Fibroblast of mammary gland (primary cell): Measurements from ENCODE around the gene AQR.
A peak's percentile ranks its signal among the peaks of the same experiment; 100 is the strongest.

Experiments
- DNase-seq: peaks from one replicate; pipeline ENCODE4 v3.0.0-alpha.2; 2010; ENCODE audit warnings: low read depth
- H3K4me3 ChIP-seq: 2 replicates; pipeline ENCODE4 v1.5.1; 2011; ENCODE audit warnings: low read depth, mild to moderate bottlenecking, low read length, moderate library complexity; ENCODE audit not compliant: control insufficient read depth
- TF ChIP-seq, protein P1 (sequence below): conservative IDR thresholded peaks from 2 replicates; pipeline ENCODE4 v1.5.1; 2011; ENCODE audit warnings: low read depth, low read length, inconsistent platforms; ENCODE audit not compliant: control insufficient read depth, insufficient read depth

The AQR gene

DNA sequence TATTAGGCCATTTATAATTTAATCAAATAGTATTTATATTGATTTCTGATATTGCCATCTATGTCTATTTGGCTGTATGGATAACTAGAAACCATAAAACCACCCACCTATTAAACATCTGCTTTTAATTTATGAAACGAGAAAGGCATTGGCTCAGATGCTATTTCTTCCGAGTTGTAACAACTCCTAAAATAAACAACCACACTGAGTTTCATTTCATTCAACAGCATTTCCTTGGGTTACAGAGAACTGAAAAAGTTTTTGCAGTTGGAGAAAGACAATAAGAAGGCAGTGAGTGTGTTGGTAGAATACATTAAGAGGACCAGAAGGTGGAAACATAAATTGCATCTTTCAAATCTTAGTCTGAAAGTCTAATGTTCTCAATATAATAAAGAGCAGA lies 79.1 kb downstream of the AQR start:
- H3K4me3 ChIP-seq = no peak overlapping the region
- TF ChIP-seq, protein P1, sequence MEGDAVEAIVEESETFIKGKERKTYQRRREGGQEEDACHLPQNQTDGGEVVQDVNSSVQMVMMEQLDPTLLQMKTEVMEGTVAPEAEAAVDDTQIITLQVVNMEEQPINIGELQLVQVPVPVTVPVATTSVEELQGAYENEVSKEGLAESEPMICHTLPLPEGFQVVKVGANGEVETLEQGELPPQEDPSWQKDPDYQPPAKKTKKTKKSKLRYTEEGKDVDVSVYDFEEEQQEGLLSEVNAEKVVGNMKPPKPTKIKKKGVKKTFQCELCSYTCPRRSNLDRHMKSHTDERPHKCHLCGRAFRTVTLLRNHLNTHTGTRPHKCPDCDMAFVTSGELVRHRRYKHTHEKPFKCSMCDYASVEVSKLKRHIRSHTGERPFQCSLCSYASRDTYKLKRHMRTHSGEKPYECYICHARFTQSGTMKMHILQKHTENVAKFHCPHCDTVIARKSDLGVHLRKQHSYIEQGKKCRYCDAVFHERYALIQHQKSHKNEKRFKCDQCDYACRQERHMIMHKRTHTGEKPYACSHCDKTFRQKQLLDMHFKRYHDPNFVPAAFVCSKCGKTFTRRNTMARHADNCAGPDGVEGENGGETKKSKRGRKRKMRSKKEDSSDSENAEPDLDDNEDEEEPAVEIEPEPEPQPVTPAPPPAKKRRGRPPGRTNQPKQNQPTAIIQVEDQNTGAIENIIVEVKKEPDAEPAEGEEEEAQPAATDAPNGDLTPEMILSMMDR = no peak
- DNase-seq = peak; percentile 42

DNA sequence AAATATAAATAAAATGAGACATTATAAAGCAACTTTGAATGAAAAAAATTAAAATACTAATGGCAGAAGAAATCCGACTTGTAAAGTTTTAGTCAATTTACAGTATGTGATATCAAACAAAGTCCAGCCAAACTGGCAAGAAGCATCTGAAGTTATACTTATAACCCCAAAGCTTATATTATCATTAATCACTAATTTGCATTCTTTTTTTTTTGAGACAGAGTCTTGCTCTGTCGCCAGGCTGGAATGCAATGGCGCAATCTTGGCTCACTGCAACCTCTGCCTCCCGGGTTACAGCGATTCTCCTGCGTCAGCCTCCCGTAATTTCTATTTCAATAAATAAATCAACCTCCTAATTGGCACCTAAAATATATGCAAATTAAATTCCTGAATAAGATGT lies 80.1 kb downstream of the AQR start:
- H3K4me3 ChIP-seq = no peak overlapping the region
- TF ChIP-seq, protein P1 = no peak
- DNase-seq = peak; percentile 42

DNA sequence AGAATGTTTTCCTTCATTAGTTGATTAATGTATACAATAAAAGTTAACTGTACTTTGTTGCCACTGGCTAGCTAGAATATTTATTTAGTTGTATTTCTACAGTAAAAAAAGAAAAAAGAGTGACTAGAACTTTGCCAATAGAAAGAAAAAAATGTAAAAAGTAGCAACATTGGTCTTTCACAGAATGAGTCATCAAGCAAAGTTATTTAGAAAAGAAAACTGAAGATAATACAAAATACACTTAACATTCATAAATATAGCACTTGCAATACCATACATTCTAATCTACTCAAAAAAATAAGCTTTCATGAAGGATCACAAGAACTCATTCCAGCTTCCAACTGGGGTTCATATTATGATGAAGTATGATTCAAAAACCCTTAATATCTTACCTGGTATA lies 83.4 kb downstream of the AQR start:
- TF ChIP-seq, protein P1 = no peak
- no peak for DNase-seq
- no peak overlapping the region for H3K4me3 ChIP-seq

DNA sequence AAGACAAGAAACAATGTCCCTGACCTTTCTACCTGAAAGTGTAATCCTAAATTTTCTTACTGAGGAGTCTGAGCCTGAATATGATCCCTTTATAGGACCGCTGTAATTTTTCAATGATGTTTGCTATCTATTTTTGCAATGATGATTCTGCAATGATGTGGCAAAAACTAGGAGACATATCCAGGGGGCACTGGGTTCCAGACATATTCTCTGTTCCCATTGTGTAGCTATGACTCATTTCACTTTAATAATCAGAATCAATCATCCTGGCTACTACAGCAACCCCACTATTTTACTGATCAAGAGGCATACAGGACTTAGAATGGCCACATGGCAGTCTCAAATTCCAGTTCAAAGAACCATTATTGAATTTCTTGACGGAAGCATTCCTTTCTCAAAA lies 85.9 kb downstream of the AQR start:
- TF ChIP-seq, protein P1 = no peak
- no peak overlapping the region for H3K4me3 ChIP-seq
- DNase-seq = peak; percentile 32

DNA sequence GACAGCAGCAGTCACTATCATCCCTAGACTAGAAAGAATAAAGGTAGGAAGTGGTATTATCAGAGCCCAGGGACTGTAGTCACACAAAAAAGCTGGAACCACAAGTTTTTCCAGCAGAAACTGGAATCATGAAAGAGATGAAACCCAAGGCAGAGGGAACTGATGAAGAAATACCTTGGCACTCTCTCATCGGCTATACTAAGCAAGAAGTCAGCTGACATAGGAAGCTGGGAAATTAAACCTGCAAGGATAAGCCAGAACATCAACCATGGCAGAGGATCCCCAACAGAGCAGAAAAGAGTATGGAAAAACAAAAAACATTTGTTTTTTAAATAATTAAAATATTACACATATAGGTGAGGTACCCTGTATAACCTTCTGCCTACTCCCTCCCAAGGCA lies 86.5 kb downstream of the AQR start:
- TF ChIP-seq, protein P1 = no peak
- peak; percentile 18 for DNase-seq

DNA sequence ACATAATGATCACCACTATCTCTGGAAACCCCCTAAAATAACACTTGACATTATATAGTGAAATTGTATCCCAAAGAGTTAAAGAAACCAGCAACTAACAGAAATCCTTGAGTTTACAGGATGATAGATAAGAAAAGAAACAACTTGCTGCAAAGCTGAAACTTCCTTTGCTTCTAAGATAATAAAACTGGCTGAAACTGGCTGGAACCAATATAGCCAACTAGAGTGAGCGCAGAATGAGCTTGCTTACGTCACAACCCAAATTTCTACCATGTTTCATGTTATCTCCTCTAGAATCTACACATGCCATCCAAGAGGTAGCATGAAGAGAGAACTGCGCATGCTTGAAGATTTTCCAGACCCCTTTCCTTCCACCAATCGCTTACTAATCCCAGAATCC lies 90.4 kb downstream of the AQR start:
- H3K4me3 ChIP-seq = no peak overlapping the region
- DNase-seq = no peak
- TF ChIP-seq, protein P1 = no peak

More for the DNA sequence above, 86.5 kb downstream of the AQR start:
- H3K4me3 ChIP-seq = no peak overlapping the region

DNA sequence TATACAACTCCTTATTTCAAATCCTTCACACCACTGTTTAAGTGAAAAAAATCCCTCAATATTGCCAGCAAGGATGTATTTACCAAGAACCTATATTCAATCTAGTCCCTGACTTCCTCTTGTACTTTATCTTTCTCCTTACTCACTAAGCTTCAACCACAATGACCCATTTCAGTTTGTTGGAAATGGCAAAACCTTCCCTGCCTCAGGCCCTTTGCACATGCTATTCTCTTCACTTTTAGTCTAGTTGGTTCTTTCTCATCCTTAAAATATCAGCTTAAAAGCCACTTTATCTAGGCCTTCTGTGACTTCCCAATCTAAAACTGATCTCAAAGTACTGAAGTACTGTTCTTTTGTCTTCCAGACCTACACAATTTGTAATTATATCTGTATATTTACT lies 92.9 kb downstream of the AQR start:
- no peak overlapping the region for H3K4me3 ChIP-seq
- no peak for DNase-seq
- TF ChIP-seq, protein P1 = no peak
